GM19023 (cell line): ENCODE data around the gene CBLB.
A peak's percentile ranks its signal among the peaks of the same experiment; 100 is the strongest.
"Not testable (repeated sequence)": the region's sequence is repeated elsewhere in the genome, so short reads cannot be mapped to it uniquely, and the experiment has no call there.

Source experiments
- ATAC-seq: cut with Tn5 transposase; IDR thresholded peaks from one replicate; pipeline ENCODE4 v1.9.1; 2021; ENCODE audit warnings: mild to moderate bottlenecking, moderate library complexity; ENCODE audit not compliant: unreplicated experiment

CBLB gene

DNA sequence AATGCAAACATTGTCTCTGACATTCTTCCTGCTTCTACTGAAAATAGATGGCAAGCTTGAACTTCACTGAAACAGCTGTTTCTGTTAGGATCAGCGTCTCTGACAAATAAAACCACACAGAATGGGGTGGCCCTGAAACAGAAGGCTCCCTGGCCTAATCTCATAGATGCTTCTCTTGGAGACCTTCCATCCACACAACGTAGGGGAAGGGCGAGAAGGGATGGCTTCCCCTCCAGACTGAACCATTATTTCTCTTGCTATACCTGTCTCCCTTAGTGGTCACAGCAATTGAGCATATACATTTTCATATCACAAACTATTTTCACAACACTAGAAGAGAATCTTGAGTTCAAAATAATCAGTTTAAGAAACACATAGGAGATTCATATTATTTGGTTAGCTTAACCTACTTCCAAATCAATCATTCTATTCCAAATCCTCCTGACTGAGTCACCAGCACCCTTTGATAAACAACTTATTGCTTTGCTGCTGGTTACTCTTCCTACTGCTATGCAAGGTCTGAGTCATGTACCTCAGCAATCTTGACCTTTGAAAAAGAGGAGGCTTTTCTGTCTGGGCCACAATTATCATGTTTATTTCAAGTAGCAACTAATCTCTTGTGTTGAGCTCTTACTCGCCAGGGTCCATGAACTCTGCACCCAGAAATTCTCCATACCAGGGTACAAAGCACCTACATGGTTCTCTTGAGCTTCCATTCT is 45.5 kb downstream of the CBLB start:
- no peak for ATAC-seq

DNA sequence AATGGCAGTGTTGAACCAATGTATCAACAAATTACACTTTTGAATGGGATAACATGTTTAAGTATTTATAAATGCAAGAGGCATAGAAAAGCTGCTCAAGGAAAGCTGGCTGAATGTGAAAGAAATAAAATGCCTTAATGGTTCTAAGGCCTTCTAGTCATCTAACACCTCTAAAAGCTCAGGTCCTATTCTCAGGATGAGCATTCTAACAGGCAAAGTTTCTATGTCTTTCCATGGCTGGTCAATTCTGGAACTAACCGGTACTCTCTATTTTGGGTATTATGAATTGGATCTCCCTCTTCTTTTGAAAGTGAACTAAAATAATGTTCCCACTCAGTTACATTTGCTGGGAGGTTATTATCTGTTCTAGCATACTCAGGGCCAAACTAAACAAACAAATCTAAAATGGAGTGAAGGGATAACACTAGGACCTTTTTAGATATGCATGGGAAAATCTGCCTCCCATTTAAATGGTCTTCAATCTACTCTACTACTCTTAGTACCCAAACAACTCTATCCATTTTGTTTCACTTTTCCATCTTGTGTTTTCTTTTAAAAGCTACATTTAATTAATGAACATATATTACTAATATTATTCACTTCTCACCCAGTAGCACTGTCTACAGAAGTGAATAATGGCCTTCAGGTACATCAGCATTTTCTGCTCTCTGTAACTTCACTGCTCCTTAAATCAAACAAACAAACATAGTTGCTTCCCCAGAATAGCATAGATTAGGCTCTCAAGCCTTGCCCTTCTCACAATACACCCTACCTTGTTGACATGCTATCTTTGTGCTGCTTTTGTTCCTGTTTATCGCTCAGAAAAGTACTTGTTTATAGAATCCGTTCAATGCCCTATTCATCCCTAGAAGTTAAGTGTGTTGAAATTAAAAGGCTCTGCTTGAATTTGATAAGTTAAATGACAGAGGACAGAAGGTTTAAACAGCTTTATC is 46.4 kb downstream of the CBLB start:
- ATAC-seq, result no peak

DNA sequence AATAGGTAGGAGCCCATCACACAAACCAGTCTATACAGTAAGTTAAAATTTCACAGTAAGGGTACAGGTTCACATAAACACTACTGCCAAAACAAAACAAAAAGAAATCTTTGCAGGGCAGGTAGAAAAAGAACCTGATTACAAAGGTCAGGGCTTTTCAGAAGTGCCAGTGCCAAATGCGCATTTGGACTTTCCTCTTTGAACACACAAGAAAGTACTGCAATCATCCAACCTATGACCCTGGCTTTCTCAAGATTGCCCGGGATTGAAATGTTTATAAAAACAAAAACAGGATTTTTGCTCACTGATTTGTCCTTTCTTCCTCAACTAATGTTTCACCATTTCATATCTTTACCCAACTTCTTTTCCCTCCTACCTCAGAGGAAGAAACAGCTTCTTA is 47.4 kb downstream of the CBLB start:
- no peak for ATAC-seq

DNA sequence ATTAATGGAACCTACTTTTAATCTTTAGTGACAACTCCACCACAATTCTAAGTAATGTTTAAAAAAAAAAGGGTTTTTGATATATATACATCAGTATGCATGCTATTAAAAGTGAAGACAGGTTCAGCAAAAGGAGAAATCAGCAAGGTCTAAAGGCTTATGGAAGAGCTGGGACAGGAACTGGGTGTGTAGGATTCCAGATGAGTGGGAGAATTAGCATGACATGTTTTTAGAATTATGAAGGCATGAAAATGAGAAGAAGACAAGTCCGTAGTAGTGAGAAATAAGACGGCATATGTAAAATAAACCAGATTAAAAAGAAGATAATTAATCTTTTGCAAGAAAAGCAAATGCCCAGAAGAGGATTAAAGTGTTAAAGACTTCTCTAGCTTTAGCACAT is 52.0 kb downstream of the CBLB start:
- no peak for ATAC-seq

DNA sequence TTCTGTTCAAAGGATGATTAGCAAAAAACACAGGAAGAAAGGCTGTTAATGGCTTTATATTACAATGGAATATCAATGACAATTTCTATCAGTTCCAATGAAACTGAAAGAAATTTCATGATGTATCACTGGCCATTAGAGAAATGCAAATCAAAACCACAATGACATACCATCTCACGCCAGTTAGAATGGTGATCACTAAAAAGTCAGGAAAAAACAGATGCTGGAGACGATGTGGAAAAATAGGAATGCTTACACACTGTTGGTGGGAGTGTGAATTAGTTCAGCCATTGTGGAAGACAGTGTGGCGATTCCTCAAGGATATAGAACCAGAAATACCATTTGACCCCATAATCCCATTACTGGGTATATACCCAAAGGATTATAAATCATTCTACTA is 53.5 kb downstream of the CBLB start:
- not testable (repeated sequence) for ATAC-seq

DNA sequence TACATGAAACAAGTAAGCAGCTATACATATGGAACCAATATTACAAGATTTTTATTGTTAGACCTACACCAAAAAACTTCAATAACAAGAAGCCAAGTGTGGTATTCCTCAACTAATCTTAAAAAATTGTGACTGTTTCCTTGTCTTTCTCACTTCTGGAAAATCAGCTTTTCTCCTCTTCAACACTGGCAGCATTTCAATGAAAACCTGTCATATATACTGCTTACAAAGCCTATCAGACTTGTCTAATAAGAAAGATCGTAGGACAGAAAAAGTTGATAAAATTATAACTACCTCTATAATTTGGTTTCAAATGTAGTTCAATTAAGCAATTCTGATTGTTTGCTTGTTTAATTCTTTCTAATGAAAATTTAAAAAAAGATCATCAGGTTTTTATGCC is 55.1 kb downstream of the CBLB start:
- ATAC-seq, result no peak

DNA sequence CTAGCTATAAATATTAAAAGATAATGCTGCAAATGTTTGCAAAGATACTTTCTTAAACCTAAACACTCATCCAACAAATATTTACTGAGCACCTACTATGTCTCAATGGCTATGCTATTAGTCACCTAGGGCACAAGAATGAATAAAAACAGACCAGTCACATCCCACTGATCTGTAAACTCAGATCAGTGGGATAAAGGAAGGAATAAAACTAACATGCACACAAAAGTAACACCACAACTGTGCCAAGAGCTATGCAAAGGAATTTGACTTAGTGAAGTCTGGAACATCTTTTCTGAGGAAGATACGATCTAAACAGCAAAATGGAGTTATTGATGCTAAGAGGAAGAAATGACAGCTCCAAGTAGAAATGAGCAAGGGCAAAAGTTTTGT is 56.6 kb downstream of the CBLB start:
- ATAC-seq, result no peak

DNA sequence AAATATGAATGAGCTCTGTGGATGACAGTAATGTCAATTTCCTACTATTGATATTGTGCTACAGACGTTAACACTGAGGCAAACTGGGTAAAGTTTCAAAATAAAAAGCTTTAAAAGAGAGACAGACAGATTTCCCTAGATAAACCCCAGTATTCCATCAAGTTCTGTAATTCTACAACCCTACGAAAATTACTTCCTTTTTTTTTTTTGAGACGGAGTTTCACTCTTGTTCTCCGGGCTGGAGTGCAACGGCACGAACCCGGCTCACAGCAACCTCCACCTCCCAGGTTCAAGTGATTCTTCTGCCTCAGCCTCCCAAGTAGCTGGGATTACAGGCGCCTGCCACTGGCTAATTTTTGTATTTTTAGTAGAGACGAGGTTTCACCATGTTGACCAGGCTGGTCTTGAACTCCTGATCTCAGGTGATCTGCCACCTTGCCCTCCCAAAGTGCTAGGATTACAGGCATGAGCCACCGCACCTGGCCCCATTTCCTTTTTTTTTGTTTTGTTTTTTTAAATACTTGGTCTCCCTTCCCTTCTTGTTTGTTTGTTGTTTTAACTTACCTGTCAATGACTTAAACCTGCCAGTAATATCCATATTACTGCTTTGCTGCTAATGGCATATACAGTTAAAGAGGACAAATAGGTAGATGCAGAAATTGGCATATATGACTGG is 57.2 kb downstream of the CBLB start:
- no peak for ATAC-seq

DNA sequence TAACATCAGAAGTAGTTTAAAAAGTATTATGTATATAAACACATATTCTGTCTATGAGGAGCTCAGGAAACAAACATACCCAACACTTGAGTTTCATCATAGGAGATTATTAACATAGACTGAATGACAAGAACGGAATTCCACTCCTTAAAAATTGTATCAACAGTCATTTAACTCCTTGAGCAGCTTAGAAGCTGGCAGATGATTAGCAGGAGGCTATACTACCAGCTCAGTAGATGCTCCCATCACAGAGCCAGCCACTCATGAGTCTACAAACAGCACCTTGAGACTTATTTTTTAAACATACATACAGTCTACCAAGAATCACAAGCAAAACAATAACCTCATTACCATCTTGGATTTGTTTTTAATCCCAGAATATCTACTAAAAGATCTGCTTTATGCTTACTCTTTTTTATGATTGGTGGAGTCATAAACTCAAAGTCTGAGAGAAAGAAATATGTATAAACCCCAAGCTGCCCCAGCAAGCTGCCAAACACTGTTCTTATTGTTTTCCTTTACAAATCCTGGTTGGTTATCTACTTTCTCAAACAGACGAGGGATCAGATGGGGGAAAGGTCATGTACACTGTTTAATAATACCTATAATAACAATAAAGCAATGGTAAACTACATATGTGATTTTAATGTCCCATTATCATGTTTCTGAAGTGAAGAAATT is 59.5 kb downstream of the CBLB start:
- ATAC-seq, result no peak

DNA sequence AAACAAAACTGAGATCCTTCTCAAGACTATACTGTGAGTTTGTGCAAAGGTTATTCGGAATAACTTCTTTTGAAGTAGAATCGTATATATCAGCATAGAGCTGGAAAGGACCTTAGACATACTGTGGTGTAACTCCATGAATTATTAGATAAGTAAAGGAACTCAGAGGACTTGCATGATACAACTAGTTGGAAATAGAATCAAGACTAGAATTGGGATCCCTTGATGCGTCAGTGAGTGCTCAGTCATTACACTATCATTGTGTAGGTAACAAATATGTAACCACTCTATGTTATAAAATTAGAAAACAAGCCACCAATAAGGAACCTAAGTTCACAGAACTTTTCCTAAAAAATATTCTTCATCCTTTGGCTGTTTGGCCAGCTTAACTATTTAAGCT is 61.1 kb downstream of the CBLB start:
- no peak for ATAC-seq

DNA sequence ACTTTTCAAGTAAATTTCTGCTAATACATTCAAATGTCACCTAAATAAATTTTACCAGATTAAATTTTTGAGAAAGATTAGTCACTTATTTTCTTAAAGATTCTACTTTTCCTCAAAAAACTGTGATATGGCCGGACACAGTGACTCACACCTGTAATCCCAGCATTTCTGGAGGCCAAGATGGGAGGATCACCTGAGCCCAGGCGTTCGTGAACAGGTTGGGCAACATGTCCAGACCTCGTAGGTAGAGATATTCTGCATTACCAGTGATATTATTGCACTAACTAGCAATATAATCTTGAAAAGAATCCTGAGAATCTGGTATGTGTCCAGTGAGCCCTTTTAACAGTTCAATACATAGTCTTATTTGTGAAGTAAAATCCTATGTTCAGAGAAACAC is 61.7 kb downstream of the CBLB start:
- ATAC-seq, result no peak

DNA sequence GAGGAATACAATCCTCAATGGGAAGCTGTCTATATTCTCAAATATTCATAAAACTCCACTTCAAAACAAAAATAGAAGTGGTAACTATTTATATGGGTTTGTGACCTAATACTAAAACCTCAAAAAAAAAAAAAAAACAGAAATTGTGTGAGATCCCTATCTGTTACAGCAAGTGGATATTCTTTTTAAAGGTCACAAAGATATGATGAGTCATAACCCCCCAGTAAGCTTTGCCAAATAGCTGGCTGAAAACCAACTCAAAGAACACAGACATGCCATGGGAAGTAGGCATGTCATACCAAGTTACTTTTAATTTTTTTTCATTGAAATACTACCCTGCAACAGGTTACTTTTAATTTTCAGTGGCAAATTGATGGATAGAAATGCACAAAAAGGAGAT is 62.5 kb downstream of the CBLB start:
- ATAC-seq, result no peak

DNA sequence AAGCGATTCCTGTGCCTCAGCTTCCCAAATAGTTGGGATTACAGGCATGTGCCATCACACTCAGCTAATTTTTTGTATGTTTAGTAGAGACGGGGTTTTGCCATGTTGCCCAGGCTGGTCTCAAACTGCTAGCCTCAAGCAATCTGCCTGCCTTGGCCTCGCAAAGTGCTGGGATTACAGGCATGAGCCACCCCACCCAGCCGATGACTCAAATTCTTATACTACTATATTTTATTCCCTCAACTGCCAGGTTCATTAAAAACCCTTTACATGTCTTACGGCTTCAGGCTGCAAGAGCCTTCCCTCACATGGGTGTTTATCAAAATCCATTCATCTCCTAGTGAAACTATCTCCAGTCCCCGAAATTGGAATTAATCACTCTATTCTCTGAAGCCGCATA is 63.4 kb downstream of the CBLB start:
- ATAC-seq, result no peak

DNA sequence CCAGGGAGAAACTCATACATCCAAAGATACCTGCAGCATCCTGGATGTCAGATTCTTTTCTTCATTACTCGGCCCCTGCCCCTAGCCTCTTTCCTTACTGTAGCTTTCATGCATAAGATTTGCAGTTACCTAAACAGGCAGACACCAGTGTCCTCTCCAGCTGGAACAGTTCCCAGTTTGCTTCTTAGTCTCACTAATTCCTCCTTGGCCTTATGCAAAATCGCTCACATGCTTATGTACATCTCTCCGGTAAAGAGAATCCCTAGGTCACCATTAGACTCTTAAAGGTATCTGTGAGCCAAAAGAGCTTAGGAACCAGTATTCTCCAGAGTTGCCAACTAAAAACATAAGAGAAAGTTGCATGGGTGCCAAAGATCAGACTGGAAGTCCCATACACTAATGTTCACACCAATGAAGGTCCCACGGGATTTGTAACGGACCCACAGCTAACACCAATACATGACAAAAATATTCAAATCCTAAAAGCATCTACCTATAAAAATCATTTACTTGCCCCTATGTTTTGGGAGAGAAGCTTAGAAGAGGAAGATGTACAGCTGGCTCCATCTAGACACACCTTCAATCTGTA is 66.6 kb downstream of the CBLB start:
- no peak for ATAC-seq

DNA sequence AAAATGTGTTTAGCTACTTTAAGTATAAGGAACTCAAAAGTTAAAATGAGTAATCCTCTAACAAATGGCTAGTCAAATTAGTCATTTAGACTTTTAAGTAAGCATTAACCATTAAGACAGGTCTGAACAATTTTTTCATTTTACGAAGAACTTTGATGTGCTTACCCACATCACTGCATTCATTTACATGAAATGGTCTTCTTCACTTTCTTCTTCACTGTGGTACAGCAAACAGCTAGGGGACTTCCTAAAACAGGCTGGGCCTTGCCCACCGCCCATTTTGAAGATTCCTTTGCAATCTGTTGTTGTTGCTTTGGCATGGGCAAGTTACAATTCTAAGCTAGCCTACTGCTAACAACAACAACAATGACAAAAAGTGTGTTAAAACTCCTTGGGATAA is 67.4 kb downstream of the CBLB start:
- peak; percentile 36 for ATAC-seq

DNA sequence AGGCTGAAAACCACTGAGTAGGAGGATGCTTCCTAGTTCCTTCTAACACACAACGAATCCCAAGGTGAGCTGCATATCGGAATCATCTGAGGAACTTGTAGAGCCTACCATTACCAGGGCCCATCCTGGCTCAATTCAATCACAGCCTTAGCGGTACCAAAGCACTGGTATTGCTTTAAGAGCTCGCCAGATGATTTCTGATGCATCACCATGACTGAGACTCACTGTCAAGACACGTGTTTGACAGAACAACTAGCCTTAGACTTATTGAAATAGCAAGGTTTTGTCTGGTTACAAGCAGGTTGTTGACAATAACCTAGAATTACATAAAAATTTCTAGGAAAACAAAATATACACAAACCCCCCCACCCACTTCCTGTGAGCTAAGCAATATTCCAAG is 68.5 kb downstream of the CBLB start:
- ATAC-seq, result no peak

DNA sequence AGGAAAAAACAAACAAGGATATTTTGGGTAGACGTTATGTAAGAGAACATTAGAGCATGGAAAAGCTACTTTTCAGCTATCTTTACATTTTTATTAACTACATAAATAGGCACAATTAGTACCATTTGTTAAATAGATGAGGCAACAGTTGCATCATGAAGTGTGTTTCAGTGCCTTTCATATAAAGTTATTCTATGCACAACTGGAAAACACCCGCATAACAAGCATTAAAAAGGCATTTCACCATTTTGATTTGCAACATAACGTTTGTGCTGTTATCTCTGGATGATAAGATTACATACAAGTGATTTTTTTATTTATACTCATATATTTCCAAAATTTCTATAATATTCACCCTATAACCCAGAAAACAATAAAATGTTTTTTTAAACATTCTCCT is 69.5 kb downstream of the CBLB start:
- ATAC-seq, result no peak

DNA sequence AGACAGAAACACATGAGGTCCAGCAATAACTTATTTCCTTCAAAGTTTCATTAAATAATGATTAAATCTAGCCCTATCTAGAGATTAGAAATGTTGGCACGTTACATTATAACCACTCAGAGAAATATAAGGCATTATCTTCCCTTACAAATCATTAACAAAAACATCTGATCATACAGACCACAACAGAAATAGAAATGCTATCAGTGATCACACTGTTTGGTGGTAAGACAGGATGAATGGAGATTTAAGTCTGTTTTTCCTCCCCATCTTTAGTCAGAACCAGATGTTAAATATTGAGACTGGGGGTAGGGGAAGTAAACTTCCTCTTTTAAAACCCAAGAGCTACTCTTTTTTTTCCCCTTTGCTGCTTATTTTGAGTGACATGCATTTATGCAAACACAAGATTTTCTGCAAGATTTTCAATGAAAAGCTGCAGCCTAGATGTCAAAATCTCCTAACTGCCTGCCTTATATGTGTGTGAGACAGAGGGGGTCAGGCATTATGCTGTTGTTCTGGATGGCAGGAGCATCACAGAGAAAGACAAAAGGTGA is 70.4 kb downstream of the CBLB start:
- ATAC-seq, result peak; percentile 80

DNA sequence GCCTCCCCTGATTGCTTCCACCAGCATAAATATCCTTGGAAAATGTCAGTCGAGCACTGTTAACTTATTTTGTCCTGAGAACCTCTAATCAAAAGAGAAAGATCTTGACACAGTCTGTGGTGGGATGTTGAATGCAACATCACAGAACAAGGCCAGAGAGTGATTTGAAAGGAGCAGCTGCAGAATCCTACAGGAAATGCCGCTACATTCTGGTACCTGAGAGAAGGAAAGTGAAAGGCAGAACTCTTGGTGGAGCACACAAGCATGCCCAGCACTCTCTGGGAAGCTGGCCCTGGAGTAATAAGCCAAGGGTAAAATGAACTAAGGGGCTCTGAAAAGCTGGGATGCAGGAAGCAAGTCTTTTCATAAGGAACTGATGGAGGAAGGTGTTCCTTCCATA is 75.8 kb downstream of the CBLB start:
- ATAC-seq, result no peak
